Ramos (cell line): Measurements from ENCODE around the gene CYSLTR1.
"Not testable (repeated sequence)": the region's sequence is repeated elsewhere in the genome, so short reads cannot be mapped to it uniquely, and the experiment has no call there.

Experiments
- in situ Hi-C: fragments of 300-500 bp; cut with MboI; formaldehyde crosslinking; loops from one replicate; pipeline ENCODE4 v1.14.3; 2022; ENCODE audit warnings: low sequenced_read_pairs; ENCODE audit not compliant: unreplicated experiment

CYSLTR1 gene

GRCh38 chrX:78226047-78226446 is 101.4 kb downstream of the CYSLTR1 start:
- in situ Hi-C loops = not testable (repeated sequence)
